Erythroblast (primary cell): Measurements from ENCODE around the gene MARCHF11.

Experiments used
- GATA1 ChIP-seq: IDR thresholded peaks from 2 replicates; pipeline ENCODE4 v1.6.1; 2011; ENCODE audit warnings: low read depth, mild to moderate bottlenecking, control low read depth, low read length, moderate library complexity
- POLR2A ChIP-seq: IDR thresholded peaks from 2 replicates; pipeline ENCODE4 v1.6.1; 2011; ENCODE audit warnings: mild to moderate bottlenecking, low read length

GRCh38 chr5:16033187-16033925, 146.2 kb downstream of the MARCHF11 start:
- no peak for TF ChIP-seq POLR2A
- no peak for TF ChIP-seq GATA1
